Measurements from ENCODE around the gene RIMOC1. TPM values are rescaled to one million over a fixed set of nuclear protein-coding genes. Genes with fewer than 3 reads are reported as not detected.

The RIMOC1 gene
- polyA plus RNA-seq, 1 donor from 2014 or later = 18.5 TPM

DNA sequence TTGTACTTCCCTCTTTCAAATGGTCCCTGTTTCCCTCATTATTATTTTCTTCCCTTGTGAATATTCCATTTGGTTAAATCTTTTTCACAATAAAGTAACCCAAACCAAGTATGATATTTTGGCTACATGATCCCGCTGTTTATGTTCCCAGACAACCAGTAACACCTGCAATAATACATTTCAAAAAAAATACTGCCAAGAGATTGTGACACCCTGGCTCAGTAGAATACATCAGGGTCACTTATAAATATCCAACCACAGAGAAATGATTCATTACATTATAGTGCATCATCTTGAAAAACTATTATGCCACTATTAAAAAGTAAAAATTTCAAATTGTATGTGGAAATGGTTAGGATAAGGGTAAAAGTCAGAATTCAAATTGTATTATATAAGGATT is 26.7 kb upstream of the RIMOC1 start:
- H3K79me2 ChIP-seq (replicated peaks; ENCODE audit: insufficient read depth, low read length) = no peaks in the 10 kb centered on the region
- H3K9me2 ChIP-seq (ENCODE audit: insufficient read depth, low read length) = no peaks in the 10 kb centered on the region
- no peaks in the 10 kb centered on the region for H3K27me3 ChIP-seq (ENCODE audit: insufficient read depth, low read depth, low read length)
- no peak overlapping the region for H3K4me2 ChIP-seq (ENCODE audit: low read length)
- TF ChIP-seq EP300 (conservative IDR thresholded peaks at IDR 0.05; ENCODE audit: poor library complexity, severe bottlenecking) (no peak), SMC3 (conservative IDR thresholded peaks at IDR 0.05; ENCODE audit: poor library complexity) (no peak), RAD21 (conservative IDR thresholded peaks at IDR 0.05) (no peak), POLR2AphosphoS5 (IDR thresholded peaks at IDR 0.05) (no peak), MXI1 (conservative IDR thresholded peaks at IDR 0.05; ENCODE audit: poor library complexity, severe bottlenecking) (no peak), EZH2 (IDR thresholded peaks at IDR 0.05; ENCODE audit: borderline replicate concordance, insufficient read depth, low read length, poor library complexity, severe bottlenecking) (no peak), TAF1 (IDR thresholded peaks at IDR 0.05; ENCODE audit: low read depth) (no peak)
- TF ChIP-seq, protein P1, sequence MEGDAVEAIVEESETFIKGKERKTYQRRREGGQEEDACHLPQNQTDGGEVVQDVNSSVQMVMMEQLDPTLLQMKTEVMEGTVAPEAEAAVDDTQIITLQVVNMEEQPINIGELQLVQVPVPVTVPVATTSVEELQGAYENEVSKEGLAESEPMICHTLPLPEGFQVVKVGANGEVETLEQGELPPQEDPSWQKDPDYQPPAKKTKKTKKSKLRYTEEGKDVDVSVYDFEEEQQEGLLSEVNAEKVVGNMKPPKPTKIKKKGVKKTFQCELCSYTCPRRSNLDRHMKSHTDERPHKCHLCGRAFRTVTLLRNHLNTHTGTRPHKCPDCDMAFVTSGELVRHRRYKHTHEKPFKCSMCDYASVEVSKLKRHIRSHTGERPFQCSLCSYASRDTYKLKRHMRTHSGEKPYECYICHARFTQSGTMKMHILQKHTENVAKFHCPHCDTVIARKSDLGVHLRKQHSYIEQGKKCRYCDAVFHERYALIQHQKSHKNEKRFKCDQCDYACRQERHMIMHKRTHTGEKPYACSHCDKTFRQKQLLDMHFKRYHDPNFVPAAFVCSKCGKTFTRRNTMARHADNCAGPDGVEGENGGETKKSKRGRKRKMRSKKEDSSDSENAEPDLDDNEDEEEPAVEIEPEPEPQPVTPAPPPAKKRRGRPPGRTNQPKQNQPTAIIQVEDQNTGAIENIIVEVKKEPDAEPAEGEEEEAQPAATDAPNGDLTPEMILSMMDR (IDR thresholded peaks at IDR 0.05; ENCODE audit: poor library complexity, severe bottlenecking) = no peak
- TF ChIP-seq, protein P2, sequence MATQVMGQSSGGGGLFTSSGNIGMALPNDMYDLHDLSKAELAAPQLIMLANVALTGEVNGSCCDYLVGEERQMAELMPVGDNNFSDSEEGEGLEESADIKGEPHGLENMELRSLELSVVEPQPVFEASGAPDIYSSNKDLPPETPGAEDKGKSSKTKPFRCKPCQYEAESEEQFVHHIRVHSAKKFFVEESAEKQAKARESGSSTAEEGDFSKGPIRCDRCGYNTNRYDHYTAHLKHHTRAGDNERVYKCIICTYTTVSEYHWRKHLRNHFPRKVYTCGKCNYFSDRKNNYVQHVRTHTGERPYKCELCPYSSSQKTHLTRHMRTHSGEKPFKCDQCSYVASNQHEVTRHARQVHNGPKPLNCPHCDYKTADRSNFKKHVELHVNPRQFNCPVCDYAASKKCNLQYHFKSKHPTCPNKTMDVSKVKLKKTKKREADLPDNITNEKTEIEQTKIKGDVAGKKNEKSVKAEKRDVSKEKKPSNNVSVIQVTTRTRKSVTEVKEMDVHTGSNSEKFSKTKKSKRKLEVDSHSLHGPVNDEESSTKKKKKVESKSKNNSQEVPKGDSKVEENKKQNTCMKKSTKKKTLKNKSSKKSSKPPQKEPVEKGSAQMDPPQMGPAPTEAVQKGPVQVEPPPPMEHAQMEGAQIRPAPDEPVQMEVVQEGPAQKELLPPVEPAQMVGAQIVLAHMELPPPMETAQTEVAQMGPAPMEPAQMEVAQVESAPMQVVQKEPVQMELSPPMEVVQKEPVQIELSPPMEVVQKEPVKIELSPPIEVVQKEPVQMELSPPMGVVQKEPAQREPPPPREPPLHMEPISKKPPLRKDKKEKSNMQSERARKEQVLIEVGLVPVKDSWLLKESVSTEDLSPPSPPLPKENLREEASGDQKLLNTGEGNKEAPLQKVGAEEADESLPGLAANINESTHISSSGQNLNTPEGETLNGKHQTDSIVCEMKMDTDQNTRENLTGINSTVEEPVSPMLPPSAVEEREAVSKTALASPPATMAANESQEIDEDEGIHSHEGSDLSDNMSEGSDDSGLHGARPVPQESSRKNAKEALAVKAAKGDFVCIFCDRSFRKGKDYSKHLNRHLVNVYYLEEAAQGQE (IDR thresholded peaks at IDR 0.05; ENCODE audit: borderline replicate concordance) = no peak
- H3K36me3 ChIP-seq (ENCODE audit: insufficient read depth, low read length) = no peaks in the 10 kb centered on the region
- H3K9ac ChIP-seq (ENCODE audit: low read length) = no peak overlapping the region
- no peak overlapping the region for H3K27ac ChIP-seq (ENCODE audit: low read length)
- H2AFZ ChIP-seq (ENCODE audit: low read depth, low read length) = no peak overlapping the region
- H4K20me1 ChIP-seq (ENCODE audit: insufficient read depth) = no peaks in the 10 kb centered on the region
- H3F3A ChIP-seq (ENCODE audit: insufficient read depth, low read length, poor library complexity, severe bottlenecking) = no peaks in the 10 kb centered on the region
- H3K4me3 ChIP-seq (ENCODE audit: low read length) = no peak overlapping the region
- H3K9me3 ChIP-seq (ENCODE audit: low read length) = no peaks in the 10 kb centered on the region

DNA sequence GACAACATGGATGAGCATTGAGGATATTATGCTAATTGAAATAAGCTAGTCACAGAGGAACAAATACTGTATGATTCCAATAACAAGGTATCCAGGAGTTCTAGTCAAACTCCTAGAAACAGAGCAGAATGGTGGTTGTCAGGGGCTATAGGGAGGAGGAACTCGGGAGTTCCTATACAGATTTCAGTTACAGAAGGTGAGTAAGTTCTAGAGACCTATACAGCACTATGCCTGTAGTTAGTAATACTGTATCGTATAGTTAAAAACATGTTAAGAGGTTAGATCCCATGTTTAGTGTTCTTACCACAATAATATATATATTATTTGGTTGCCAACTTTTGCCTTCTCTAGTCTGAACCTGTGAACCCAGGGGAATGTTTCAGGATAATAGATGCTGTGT is 26.0 kb upstream of the RIMOC1 start:
- no peak for TF ChIP-seq TAF1 (IDR thresholded peaks at IDR 0.05; ENCODE audit: low read depth)
- TF ChIP-seq, protein P1 (IDR thresholded peaks at IDR 0.05; ENCODE audit: poor library complexity, severe bottlenecking) = no peak
- TF ChIP-seq RAD21 (conservative IDR thresholded peaks at IDR 0.05) = no peak
- no peak for TF ChIP-seq MXI1 (conservative IDR thresholded peaks at IDR 0.05; ENCODE audit: poor library complexity, severe bottlenecking)
- TF ChIP-seq SMC3 (conservative IDR thresholded peaks at IDR 0.05; ENCODE audit: poor library complexity) = no peak
- TF ChIP-seq, protein P2 (IDR thresholded peaks at IDR 0.05; ENCODE audit: borderline replicate concordance) = no peak
- no peak for TF ChIP-seq POLR2AphosphoS5 (IDR thresholded peaks at IDR 0.05)
- no peak for TF ChIP-seq EP300 (conservative IDR thresholded peaks at IDR 0.05; ENCODE audit: poor library complexity, severe bottlenecking)
- TF ChIP-seq EZH2 (IDR thresholded peaks at IDR 0.05; ENCODE audit: borderline replicate concordance, insufficient read depth, low read length, poor library complexity, severe bottlenecking) = no peak
- Histone ChIP-seq H3K36me3 (ENCODE audit: insufficient read depth, low read length) (no peaks in the 10 kb centered on the region), H3K9ac (ENCODE audit: low read length) (no peak overlapping the region), H3K4me2 (ENCODE audit: low read length) (no peak overlapping the region), H3K79me2 (replicated peaks; ENCODE audit: insufficient read depth, low read length) (no peaks in the 10 kb centered on the region), H3K27me3 (ENCODE audit: insufficient read depth, low read depth, low read length) (no peaks in the 10 kb centered on the region), H3K4me3 (ENCODE audit: low read length) (no peak overlapping the region), H3K9me2 (ENCODE audit: insufficient read depth, low read length) (no peaks in the 10 kb centered on the region), H4K20me1 (ENCODE audit: insufficient read depth) (no peaks in the 10 kb centered on the region), H3K27ac (ENCODE audit: low read length) (no peak overlapping the region), H3K9me3 (ENCODE audit: low read length) (no peaks in the 10 kb centered on the region), H3F3A (ENCODE audit: insufficient read depth, low read length, poor library complexity, severe bottlenecking) (no peaks in the 10 kb centered on the region), H2AFZ (ENCODE audit: low read depth, low read length) (no peak overlapping the region)

Measured in neural cell (in vitro differentiated cells).